HG02642 (cell line): Measurements from ENCODE around the gene GPR156.

Experiments
- ATAC-seq: cut with Tn5 transposase; IDR thresholded peaks from one replicate; pipeline ENCODE4 v1.9.1; 2021; ENCODE audit warnings: mild to moderate bottlenecking; ENCODE audit not compliant: unreplicated experiment, poor library complexity

GPR156 gene

DNA sequence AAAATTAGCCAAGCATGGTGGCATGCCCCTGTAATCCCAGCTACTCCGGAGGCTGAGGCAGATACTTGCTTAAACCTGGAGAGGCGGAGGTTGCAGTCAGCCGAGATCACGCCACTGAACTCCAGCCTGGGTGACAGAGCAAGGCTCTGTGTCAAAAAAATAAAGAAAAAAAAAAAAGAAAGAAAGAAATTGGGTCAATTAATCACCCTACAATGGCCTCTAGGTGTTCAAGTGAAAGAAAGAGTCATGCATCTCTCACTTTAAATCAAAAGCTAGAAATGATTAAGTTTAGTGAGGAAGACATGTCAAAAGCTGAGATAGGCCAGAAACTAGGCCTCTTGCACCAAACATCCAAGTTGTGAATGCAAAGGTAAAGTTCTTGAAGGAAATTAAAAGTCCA is 145.9 kb downstream of the GPR156 start:
- ATAC-seq: no peak

DNA sequence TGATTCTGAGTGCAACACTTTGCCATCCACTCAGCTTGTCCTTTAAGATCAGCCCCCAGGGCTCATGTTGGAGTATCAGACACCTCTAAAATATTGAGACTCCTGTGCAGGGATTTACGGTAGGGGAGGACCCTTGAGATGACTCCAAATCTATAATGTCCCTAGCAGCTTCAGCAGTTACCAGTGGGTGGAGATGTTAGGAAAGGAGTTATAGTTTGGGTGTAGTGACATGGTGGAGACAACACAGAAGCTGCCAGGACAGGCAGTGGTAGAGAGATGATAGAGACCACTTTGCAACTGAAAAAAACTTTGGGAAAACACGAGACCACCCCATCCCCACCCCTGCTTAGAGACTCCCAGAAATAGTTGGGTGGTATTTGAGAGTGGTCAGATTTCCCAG is 147.5 kb downstream of the GPR156 start:
- ATAC-seq: no peak

DNA sequence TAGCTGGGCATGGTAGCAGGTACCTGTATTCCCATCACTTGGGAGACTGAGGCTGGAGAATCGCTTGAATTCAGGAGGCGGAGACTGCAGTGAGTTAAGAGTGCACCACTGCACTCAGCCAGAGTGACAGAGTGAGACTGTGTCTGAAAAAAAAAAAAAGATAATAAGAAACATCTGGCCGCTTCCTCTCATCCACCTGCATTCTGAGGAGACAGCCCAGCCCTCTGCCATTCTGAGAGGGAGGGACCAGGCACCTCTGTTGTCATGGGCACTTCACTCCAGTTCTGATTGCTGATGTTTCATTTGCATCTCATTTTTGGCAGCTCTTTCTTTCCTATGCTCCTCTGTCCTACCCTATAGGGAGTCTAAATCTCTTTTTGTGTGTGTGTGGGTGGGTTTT is 154.4 kb downstream of the GPR156 start:
- ATAC-seq: no peak

DNA sequence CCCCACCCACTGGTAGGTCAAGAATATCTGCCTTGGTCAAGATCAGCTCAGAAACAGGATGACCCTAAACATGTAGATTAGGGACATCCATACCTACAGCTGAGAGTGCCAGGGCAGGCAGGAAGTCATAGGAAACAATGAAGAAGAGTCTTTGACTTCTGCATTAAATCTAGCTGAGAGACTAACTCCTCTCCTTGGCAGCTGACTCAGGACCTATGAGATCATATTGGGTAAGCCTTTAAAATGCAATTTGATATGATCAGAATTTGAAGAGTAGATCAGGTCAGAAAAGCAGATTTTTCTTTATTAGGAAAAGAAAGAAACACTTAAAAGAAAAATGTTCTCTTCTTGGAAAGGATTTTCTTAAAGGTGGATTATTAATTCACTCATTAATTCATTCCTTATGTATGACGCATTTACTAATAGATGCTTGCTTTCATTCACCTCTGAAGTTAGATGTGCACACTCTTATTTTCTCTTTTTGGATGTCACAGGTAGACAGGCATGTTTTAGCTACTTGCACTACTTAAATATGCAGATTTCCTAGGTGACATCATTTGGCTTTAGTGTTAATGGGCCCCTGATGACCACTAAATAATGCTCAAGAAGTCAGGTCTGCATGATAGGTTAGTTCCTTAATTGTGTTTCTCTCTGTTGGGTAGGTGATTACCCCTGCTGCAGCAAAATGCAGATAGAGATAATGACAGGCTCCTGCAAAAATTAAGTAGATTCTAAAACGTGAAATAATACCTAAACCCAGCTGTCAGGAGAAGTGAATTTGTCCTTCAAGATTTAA is 155.1 kb downstream of the GPR156 start:
- no peak for ATAC-seq

DNA sequence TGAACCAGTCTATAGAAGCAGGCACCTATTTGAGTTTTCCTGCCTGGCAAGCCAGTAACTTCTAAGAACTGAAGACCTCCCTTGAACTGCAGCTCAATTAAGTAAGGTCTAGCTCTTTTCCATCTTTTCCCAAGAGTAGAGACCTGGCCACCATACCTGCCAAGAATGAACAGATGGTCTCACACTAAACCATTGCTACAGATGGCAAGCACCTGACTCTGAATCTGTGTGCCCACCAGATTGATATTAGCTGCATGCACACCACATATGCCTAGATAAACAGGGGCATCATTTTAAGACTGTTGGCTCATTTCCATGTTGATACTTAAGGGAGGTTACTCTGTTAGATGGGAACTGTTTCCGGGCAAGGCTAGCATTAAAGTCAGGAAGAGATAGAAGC is 156.0 kb downstream of the GPR156 start:
- no peak for ATAC-seq

DNA sequence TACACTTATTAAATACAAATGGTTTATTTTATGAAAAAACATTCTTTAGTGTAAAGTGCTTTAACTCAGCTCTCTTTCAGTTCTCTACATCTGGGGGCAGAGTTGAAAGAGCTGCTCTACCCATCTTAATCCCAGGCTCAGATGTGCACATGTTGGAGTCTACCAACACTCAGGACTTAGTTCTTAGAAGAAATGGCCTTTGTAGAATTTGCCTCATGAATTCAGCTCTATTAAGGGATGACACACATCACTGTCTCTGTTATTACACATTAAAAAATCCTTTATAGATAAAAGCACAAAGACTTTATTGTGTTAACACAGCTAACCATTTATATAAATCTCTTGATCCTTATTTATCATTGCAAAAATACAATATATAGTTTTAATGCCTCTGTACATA is 159.0 kb downstream of the GPR156 start:
- ATAC-seq: no peak

DNA sequence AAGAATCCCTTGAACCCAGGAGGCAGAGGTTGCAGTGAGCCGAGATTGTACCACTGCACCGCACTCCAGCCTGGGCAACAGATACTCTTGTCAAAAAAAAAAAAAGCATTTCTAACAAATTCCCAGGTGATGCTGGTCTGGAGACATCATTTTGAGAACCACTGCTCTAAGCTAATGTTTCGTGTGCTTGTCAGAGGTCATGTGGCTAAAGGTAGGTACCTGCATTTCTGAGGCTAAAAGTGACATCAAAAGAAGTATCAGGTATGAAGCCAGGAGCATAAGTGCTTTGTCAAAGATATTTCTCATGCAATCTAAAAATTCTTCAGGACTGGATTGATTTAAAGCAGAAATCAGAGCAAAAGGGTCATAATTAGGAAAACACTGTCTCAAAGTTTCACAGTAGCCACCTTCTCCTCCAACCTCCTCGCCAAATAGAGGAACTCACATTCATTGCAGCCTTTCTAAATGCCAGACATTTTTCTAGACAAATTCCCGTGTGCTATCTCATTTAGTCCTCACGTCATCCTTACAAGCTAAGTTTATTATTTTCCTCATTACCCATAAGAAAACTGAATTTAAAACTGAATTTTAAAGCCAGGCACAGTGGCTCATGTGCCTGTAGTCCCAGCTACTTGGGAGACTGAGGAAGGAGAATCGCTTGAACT is 165.0 kb downstream of the GPR156 start:
- no peak for ATAC-seq
